Measurements from ENCODE around the gene PRDM16.
"Not testable (repeated sequence)": the region's sequence is repeated elsewhere in the genome, so short reads cannot be mapped to it uniquely, and the experiment has no call there.

Gene PRDM16

DNA sequence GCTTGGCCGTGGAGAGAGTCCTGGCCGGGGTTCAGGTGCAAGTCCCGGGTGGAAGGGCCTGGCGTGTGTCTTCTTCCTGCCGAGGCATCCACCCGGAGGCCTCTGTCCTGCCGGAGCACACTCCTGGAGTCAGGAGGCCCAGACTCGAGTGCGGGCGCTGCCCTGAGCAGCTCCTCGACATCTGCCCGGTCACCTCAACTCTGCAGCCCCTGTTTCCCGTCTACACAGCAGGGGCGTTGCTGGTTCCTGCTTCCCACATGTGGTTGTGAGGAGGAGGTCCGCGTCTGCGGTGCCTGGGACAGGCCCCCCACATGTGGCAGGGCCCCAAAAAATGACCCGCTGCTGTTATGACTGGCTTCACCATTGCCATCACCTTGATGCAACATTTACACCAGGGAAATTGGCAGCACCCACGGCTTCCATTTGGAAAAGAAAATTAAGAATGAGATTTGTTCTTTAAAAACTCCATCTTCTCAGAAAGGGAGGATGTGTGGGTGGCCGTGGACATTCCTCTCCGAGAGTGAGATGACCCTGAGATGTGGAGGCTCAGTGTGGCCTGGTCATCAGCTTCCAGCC, 169.8 kb downstream of the PRDM16 start:
- FAIRE-seq: no peak
- DNase-seq (ENCODE audit: insufficient read length, low spot score): no peak
- TF ChIP-seq, protein P1, sequence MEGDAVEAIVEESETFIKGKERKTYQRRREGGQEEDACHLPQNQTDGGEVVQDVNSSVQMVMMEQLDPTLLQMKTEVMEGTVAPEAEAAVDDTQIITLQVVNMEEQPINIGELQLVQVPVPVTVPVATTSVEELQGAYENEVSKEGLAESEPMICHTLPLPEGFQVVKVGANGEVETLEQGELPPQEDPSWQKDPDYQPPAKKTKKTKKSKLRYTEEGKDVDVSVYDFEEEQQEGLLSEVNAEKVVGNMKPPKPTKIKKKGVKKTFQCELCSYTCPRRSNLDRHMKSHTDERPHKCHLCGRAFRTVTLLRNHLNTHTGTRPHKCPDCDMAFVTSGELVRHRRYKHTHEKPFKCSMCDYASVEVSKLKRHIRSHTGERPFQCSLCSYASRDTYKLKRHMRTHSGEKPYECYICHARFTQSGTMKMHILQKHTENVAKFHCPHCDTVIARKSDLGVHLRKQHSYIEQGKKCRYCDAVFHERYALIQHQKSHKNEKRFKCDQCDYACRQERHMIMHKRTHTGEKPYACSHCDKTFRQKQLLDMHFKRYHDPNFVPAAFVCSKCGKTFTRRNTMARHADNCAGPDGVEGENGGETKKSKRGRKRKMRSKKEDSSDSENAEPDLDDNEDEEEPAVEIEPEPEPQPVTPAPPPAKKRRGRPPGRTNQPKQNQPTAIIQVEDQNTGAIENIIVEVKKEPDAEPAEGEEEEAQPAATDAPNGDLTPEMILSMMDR (IDR thresholded peaks at IDR 0.05; ENCODE audit: insufficient read depth, missing control alignments): no peak

DNA sequence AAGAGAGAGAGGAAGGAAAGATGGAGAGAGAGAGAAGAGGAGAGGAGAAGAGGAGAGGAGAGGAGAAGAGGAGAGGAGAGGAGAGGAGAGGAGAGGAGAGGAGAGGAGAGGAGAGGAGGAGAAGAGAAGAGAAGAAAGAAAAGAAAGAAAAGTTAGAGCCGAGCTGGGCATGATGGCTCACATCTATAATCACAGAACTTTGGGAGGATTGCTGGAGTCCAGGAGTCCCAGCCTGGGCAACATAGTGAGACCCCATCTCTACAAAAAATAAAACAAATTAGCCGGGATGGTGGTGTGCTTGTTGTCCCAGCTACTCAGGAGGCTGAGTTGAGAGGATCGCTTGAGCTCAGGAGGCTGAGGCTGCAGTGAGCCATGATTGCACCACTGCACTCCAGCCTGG, 171.0 kb downstream of the PRDM16 start:
- not testable (repeated sequence) for FAIRE-seq; DNase-seq (ENCODE audit: insufficient read length, low spot score)

GRCh38 chr1:3240524-3241235, 171.7 kb downstream of the PRDM16 start:
- DNase-seq (ENCODE audit: insufficient read length, low spot score) (no peak), FAIRE-seq (no peak)
- TF ChIP-seq, protein P1 (IDR thresholded peaks at IDR 0.05; ENCODE audit: insufficient read depth, missing control alignments): no peak

- DNase-seq (ENCODE audit: insufficient read length, low spot score) (no peak), FAIRE-seq (no peak)
- TF ChIP-seq, protein P1 (IDR thresholded peaks at IDR 0.05; ENCODE audit: insufficient read depth, missing control alignments): no peak
Observed at GRCh38 chr1:3241236-3241550, 172.2 kb downstream of the PRDM16 start.

- no peak for DNase-seq (ENCODE audit: insufficient read length, low spot score)
- FAIRE-seq: no peak
- TF ChIP-seq, protein P1 (IDR thresholded peaks at IDR 0.05; ENCODE audit: insufficient read depth, missing control alignments): no peak
Observed at GRCh38 chr1:3241673-3242407, 172.8 kb downstream of the PRDM16 start.

- DNase-seq (ENCODE audit: insufficient read length, low spot score) (no peak), FAIRE-seq (no peak)
- TF ChIP-seq, protein P1 (IDR thresholded peaks at IDR 0.05; ENCODE audit: insufficient read depth, missing control alignments): no peak
Observed at GRCh38 chr1:3242408-3243260, 173.6 kb downstream of the PRDM16 start.

GRCh38 chr1:3243304-3243703, 174.3 kb downstream of the PRDM16 start:
- no peak for DNase-seq (ENCODE audit: insufficient read length, low spot score)
- no peak for FAIRE-seq
- TF ChIP-seq, protein P1 (IDR thresholded peaks at IDR 0.05; ENCODE audit: insufficient read depth, missing control alignments): no peak
